Measurements from ENCODE around the gene LRCH3. TPM values are rescaled to one million over a fixed set of nuclear protein-coding genes. Genes with fewer than 3 reads are reported as not detected.

The LRCH3 gene
- total RNA-seq, 1 experiment from 2014 or later = 56.4 TPM

DNA sequence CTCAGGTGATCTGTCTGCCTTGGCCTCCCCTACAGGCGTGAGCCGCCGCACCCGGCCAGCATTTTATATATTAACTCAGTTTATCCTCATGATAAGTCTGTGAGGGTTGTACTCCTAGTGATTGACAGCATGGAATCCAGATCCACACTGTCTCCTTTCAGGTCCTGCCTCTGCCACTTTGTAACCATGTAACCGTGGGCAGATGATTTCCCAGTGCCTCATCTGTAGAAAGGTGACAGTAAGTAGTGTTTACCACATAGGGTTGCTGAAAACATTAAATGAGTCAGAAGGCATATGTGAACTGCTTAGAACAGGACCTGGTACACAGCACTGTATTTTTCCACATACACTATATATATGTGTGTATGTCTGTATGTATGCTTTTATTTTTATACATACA is 38.9 kb upstream of the LRCH3 start:
- Histone ChIP-seq H3K18ac (ENCODE audit: insufficient read length, low read depth, low read length) (no peak overlapping the region), H2AK5ac (ENCODE audit: insufficient read length, low read length) (no peak overlapping the region), H2BK15ac (ENCODE audit: low read depth, low read length) (no peak overlapping the region), H4K20me1 (ENCODE audit: control insufficient read depth, insufficient read depth, insufficient read length) (no peaks in the 10 kb centered on the region), H3K4me1 (ENCODE audit: insufficient read depth, low read length) (no peaks in the 10 kb centered on the region), H3K9me3 (ENCODE audit: control insufficient read depth, low read depth, low read length) (no peaks in the 10 kb centered on the region), H4K91ac (ENCODE audit: insufficient read length, low read depth, low read length) (no peak overlapping the region), H3K23me2 (ENCODE audit: insufficient read length, low read depth, low read length, poor library complexity, severe bottlenecking) (peaks cover 18% of the 10 kb centered on the region), H4K8ac (replicated peaks; ENCODE audit: insufficient read length, low read depth, low read length) (no peak overlapping the region), H3T11ph (ENCODE audit: low read length) (no peak overlapping the region), H2AFZ (ENCODE audit: low read length) (no peak overlapping the region), H3K27ac (ENCODE audit: insufficient read length, low read depth, low read length) (no peak overlapping the region), H3K4me2 (ENCODE audit: insufficient read depth, insufficient read length, low read length) (no peak overlapping the region), H3K27me3 (ENCODE audit: insufficient read depth, low read length) (peaks cover 5% of the 10 kb centered on the region; the same call in 1 of the 2 replicates), H3K23ac (ENCODE audit: insufficient read length, low read depth, low read length) (no peak overlapping the region), H2BK12ac (ENCODE audit: insufficient read length, low read depth, low read length) (no peak overlapping the region), H3K9ac (ENCODE audit: extremely low read depth, insufficient read length, low read length) (no peak overlapping the region), H3K56ac (ENCODE audit: insufficient read length, low read depth, low read length) (no peak overlapping the region), H2BK120ac (ENCODE audit: low read depth, low read length, poor library complexity, severe bottlenecking) (no peak overlapping the region), H2BK20ac (ENCODE audit: low read depth, low read length, poor library complexity, severe bottlenecking) (no peak overlapping the region), H3K79me1 (ENCODE audit: insufficient read depth, low read depth, low read length, poor library complexity, severe bottlenecking) (peaks cover 2% of the 10 kb centered on the region), H3K79me2 (ENCODE audit: insufficient read depth, low read length) (no peaks in the 10 kb centered on the region), H3K14ac (ENCODE audit: insufficient read depth, low read length) (no peak overlapping the region), H3K4ac (ENCODE audit: low read depth, low read length) (no peak overlapping the region), H2BK5ac (ENCODE audit: insufficient read length, low read length) (no peak overlapping the region), H4K5ac (ENCODE audit: insufficient read length, low read depth, low read length) (no peak overlapping the region)
- H3K9me3 Mint-ChIP-seq = no peaks in the 10 kb centered on the region
- no peaks in the 10 kb centered on the region; a peak in 2 of 7 replicates for H3K36me3 Mint-ChIP-seq (ENCODE audit: insufficient read depth in 1 of 3, low read depth in 3 of 3)
- H3K27ac Mint-ChIP-seq = no peak overlapping the region
- H3K27me3 Mint-ChIP-seq (ENCODE audit: low read depth) = peaks cover 34% of the 10 kb centered on the region
- H3K4me1 Mint-ChIP-seq = peaks cover 15 to 19% of the 10 kb centered on the region in 2 experiments
- H3K4me3 Mint-ChIP-seq = peak overlapping the region; percentile 36 to 40; a peak in 3 of 5 replicates
- DNase-seq = no peak
- TF ChIP-seq, protein P1, sequence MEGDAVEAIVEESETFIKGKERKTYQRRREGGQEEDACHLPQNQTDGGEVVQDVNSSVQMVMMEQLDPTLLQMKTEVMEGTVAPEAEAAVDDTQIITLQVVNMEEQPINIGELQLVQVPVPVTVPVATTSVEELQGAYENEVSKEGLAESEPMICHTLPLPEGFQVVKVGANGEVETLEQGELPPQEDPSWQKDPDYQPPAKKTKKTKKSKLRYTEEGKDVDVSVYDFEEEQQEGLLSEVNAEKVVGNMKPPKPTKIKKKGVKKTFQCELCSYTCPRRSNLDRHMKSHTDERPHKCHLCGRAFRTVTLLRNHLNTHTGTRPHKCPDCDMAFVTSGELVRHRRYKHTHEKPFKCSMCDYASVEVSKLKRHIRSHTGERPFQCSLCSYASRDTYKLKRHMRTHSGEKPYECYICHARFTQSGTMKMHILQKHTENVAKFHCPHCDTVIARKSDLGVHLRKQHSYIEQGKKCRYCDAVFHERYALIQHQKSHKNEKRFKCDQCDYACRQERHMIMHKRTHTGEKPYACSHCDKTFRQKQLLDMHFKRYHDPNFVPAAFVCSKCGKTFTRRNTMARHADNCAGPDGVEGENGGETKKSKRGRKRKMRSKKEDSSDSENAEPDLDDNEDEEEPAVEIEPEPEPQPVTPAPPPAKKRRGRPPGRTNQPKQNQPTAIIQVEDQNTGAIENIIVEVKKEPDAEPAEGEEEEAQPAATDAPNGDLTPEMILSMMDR (conservative IDR thresholded peaks at IDR 0.05) = no peak
- WGBS (ENCODE audit: extremely low coverage, insufficient read length, low lambda C conversion rate) = no CpG with 5 or more reads among the region's 5 CpGs
